ENCODE results near the gene JPT2.

JPT2 gene

GRCh38 chr16:1726661-1727502, 48.8 kb downstream of the JPT2 start:
- no peaks in the 10 kb centered on the region for H3K4me1 ChIP-seq (ENCODE audit: control insufficient read depth, insufficient read depth, low read length)
- no peak for TF ChIP-seq SCRT2 (tag by site-specific recombination; IDR thresholded peaks at IDR 0.05)
- no peak for TF ChIP-seq ZNF394 (tag by site-specific recombination; IDR thresholded peaks at IDR 0.05; ENCODE audit: borderline replicate concordance)
- TF ChIP-seq SP3 (tag by site-specific recombination; IDR thresholded peaks at IDR 0.05), result no peak
- CTCF ChIA-PET, result interaction anchor here (1.0 kb wide), 1 partner anchor 22 kb away, joined by 3 read pairs; no protein-coding TSS in a partner anchor
- no peak overlapping the region for H3K27ac ChIP-seq (ENCODE audit: extremely low read depth, low read depth, low read length)
- POLR2A ChIA-PET, result no interaction called here
- H3K9me3 ChIP-seq (ENCODE audit: control insufficient read depth, insufficient read depth, low read depth, low read length), result no peaks in the 10 kb centered on the region
- peaks cover 6 to 59% of the 10 kb centered on the region in 2 experiments; a peak in 2 of 3 replicates for H3K36me3 ChIP-seq (ENCODE audit: control insufficient read depth in 2 of 2, insufficient read depth in 1 of 2, low read length in 2 of 2)
- H3K4me3 ChIP-seq (ENCODE audit: low read depth, low read length), result no peak overlapping the region

- Histone ChIP-seq H3K27ac (ENCODE audit: extremely low read depth, low read depth, low read length) (no peak overlapping the region), H3K9me3 (ENCODE audit: control insufficient read depth, insufficient read depth, low read depth, low read length) (no peaks in the 10 kb centered on the region), H3K4me1 (ENCODE audit: control insufficient read depth, insufficient read depth, low read length) (no peaks in the 10 kb centered on the region), H3K4me3 (ENCODE audit: low read depth, low read length) (no peak overlapping the region), H3K36me3 (ENCODE audit: control insufficient read depth in 2 of 2, insufficient read depth in 1 of 2, low read length in 2 of 2) (peaks cover 6 to 70% of the 10 kb centered on the region in 2 experiments; a peak in 2 of 3 replicates)
- CTCF ChIA-PET, result no interaction called here
- POLR2A ChIA-PET, result no interaction called here
- peak; percentile 76 for TF ChIP-seq SCRT2 (tag by site-specific recombination; IDR thresholded peaks at IDR 0.05)
- no peak for TF ChIP-seq ZBTB48 (tag by site-specific recombination; IDR thresholded peaks at IDR 0.05)
- TF ChIP-seq SCRT1 (tag by site-specific recombination; IDR thresholded peaks at IDR 0.05; ENCODE audit: borderline replicate concordance), result peak; percentile 37; the same call in 1 of the 2 replicates
These were observed 49.9 kb downstream of the JPT2 start for GRCh38 chr16:1727651-1728624.

- Histone ChIP-seq H3K27ac (ENCODE audit: extremely low read depth, low read depth, low read length) (no peak overlapping the region), H3K9me3 (ENCODE audit: control insufficient read depth, insufficient read depth, low read depth, low read length) (no peaks in the 10 kb centered on the region), H3K4me1 (ENCODE audit: control insufficient read depth, insufficient read depth, low read length) (no peaks in the 10 kb centered on the region), H3K4me3 (ENCODE audit: low read depth, low read length) (no peak overlapping the region), H3K36me3 (ENCODE audit: control insufficient read depth in 2 of 2, insufficient read depth in 1 of 2, low read length in 2 of 2) (peaks cover 6 to 81% of the 10 kb centered on the region in 2 experiments; a peak in 2 of 3 replicates)
- no peak for TF ChIP-seq ZNF510 (tag by site-specific recombination; IDR thresholded peaks at IDR 0.05; ENCODE audit: insufficient replicate concordance)
- TF ChIP-seq ZNF488 (tag by site-specific recombination; IDR thresholded peaks at IDR 0.05), result no peak
- TF ChIP-seq ZNF112 (tag by site-specific recombination; IDR thresholded peaks at IDR 0.05), result no peak
- TF ChIP-seq ZNF558 (tag by site-specific recombination; IDR thresholded peaks at IDR 0.05), result no peak
- no peak for TF ChIP-seq SCRT2 (tag by site-specific recombination; IDR thresholded peaks at IDR 0.05)
- TF ChIP-seq TCF7L2 (IDR thresholded peaks at IDR 0.05; ENCODE audit: borderline replicate concordance, low read depth, low read length), result no peak
- no peak for TF ChIP-seq MYNN (tag by site-specific recombination; IDR thresholded peaks at IDR 0.05; ENCODE audit: borderline replicate concordance)
- TF ChIP-seq SP3 (tag by site-specific recombination; IDR thresholded peaks at IDR 0.05), result no peak
- POLR2A ChIA-PET, result no interaction called here
- CTCF ChIA-PET, result interaction anchor here (0.6 kb wide), 1 partner anchor 20 kb away, joined by 3 read pairs; no protein-coding TSS in a partner anchor
These were observed 50.9 kb downstream of the JPT2 start for GRCh38 chr16:1729026-1729425.

- CTCF ChIA-PET, result no interaction called here
- Histone ChIP-seq H3K27ac (ENCODE audit: extremely low read depth, low read depth, low read length) (no peak overlapping the region), H3K4me3 (ENCODE audit: low read depth, low read length) (no peak overlapping the region), H3K4me1 (ENCODE audit: control insufficient read depth, insufficient read depth, low read length) (no peaks in the 10 kb centered on the region), H3K9me3 (ENCODE audit: control insufficient read depth, insufficient read depth, low read depth, low read length) (no peaks in the 10 kb centered on the region), H3K36me3 (ENCODE audit: control insufficient read depth in 2 of 2, insufficient read depth in 1 of 2, low read length in 2 of 2) (peaks cover 6 to 81% of the 10 kb centered on the region in 2 experiments; a peak in 2 of 3 replicates)
- POLR2A ChIA-PET, result no interaction called here
- TF ChIP-seq ZNF362 (tag by site-specific recombination; IDR thresholded peaks at IDR 0.05) (no peak), ZNF660 (tag by site-specific recombination; IDR thresholded peaks at IDR 0.05) (no peak), ZNF654 (tag by site-specific recombination; IDR thresholded peaks at IDR 0.05; ENCODE audit: low read depth) (no peak), GLI4 (tag by site-specific recombination; IDR thresholded peaks at IDR 0.05) (no peak), ZNF148 (tag by site-specific recombination; IDR thresholded peaks at IDR 0.05; ENCODE audit: borderline replicate concordance) (no peak), OVOL3 (tag by site-specific recombination; IDR thresholded peaks at IDR 0.05) (no peak), INSM2 (tag by site-specific recombination; IDR thresholded peaks at IDR 0.05) (no peak)
These were observed 51.4 kb downstream of the JPT2 start for GRCh38 chr16:1729445-1729844.
